GM12873 (cell line): Measurements from ENCODE around the gene SPI1.

Source experiments
- TF ChIP-seq, protein P1 (sequence below): IDR thresholded peaks from 2 replicates; pipeline ENCODE4 v1.5.1; 2012; ENCODE audit warnings: low read depth, mild to moderate bottlenecking, moderate library complexity, low read length, control low read depth; ENCODE audit not compliant: insufficient read depth; ENCODE audit errors: missing control alignments

The SPI1 gene

DNA sequence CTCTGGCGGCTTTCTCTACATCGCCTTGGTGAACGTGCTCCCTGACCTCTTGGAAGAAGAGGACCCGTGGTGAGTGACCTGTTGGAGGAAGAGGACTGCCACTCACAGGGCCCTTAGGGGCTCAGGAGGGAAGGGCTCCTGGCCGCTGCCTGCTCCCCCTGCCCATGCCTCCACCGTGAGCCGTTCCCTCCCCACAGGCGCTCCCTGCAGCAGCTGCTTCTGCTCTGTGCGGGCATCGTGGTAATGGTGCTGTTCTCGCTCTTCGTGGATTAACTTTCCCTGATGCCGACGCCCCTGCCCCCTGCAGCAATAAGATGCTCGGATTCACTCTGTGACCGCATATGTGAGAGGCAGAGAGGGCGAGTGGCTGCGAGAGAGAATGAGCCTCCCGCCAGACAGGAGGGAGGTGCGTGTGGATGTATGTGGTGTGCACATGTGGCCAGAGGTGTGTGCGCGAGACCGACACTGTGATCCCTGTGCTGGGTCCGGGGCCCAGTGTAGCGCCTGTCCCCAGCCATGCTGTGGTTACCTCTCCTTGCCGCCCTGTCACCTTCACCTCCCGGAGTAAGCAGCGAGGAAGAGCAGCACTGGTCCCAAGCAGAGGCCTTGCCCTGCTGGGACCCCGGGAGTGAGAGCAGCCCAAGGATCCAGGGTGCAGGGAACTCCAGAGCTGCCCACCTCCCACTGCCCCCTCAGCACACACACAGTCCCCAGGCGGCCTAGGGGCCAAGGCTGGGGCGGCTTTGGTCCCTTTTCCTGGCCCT is 36.9 kb upstream of the SPI1 start:
- TF ChIP-seq, protein P1, sequence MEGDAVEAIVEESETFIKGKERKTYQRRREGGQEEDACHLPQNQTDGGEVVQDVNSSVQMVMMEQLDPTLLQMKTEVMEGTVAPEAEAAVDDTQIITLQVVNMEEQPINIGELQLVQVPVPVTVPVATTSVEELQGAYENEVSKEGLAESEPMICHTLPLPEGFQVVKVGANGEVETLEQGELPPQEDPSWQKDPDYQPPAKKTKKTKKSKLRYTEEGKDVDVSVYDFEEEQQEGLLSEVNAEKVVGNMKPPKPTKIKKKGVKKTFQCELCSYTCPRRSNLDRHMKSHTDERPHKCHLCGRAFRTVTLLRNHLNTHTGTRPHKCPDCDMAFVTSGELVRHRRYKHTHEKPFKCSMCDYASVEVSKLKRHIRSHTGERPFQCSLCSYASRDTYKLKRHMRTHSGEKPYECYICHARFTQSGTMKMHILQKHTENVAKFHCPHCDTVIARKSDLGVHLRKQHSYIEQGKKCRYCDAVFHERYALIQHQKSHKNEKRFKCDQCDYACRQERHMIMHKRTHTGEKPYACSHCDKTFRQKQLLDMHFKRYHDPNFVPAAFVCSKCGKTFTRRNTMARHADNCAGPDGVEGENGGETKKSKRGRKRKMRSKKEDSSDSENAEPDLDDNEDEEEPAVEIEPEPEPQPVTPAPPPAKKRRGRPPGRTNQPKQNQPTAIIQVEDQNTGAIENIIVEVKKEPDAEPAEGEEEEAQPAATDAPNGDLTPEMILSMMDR = no peak

- TF ChIP-seq, protein P1 = no peak
Measured at GRCh38 chr11:47414685-47415070, 36.3 kb upstream of the SPI1 start.

GRCh38 chr11:47413908-47414684 is 35.7 kb upstream of the SPI1 start:
- TF ChIP-seq, protein P1 = no peak

DNA sequence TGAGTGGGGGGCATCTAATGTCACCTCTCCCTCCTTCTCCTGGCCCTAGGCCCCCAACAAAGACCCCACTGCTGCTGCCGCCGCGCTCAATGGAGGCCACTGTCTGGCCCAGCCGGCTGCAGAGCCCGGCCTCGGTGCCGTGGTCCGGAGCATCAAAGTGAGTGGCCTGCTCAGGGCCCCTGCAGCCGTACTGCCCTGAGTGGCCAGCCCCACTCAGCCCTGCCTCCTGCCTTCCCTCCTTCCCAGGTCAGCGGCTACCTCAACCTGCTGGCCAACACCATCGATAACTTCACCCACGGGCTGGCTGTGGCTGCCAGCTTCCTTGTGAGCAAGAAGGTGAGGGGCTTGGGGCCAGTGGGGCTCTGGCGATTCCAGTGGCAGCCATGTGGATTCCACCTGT is 35.0 kb upstream of the SPI1 start:
- TF ChIP-seq, protein P1 = no peak

- TF ChIP-seq, protein P1 = peak; percentile 96
Measured at GRCh38 chr11:47411884-47412746, 33.8 kb upstream of the SPI1 start.

DNA sequence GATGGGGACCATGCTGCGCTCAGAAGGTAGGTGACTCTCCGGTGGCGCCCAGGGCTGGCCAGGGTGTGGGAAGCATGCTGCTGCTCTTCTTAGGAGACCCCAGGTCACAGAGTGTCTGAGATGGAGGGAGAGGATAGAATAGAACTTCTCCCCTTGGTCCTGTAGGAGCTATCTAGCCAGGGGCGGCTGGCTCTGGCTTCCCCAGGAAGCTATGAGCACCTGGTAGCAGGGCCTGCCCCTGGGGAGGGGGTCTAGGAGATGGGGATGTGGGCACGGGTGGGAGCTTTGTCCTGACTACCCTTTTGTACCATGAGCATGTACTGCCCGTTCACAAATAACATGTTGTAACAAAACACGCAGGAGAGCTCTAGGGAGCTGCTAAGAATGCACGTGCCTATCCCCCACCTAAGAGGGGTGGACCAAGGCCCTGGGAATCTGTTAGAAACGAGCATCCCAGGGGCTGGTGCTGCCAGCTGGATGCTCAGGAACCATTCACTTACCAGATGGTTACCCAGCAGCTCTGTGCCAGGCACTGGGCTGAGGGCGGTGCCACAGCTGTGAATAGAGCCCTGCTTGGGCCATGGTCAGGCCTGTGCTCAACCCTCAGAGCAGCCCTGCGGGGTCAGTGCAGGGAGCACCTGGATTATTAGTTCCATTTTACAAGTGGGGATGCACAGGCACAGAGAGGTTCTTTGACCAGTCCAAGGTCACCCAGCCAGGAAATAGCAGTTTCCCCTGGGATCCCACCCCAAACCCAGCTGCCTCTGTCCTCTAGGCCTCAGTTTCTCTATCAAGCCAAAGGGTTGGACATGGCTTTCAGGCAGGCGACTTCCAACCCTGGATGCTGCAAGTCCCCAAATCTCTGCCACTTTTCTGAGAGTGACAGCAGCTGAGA is 32.3 kb upstream of the SPI1 start:
- TF ChIP-seq, protein P1 = no peak
